A549 (cell line): ENCODE data around the gene PNPLA2. TPM values are rescaled to one million over a fixed set of nuclear protein-coding genes. Genes with fewer than 3 reads are reported as not detected.

Experiments
- ATAC-seq, 2 experiments: fragments of 200-7000 bp in 1 of 2; fragments of >200 bp in 1 of 2; cut with Nextera tagmentation in 1 of 2; cut with Tn5 transposase in 1 of 2; 3 replicates each; pipeline versions ENCODE4 v1.8.0 to v1.9.1; 2018 to 2020; ENCODE audit warnings: mild to moderate bottlenecking in 1 of 2, moderate library complexity in 1 of 2
- CTCF ChIA-PET: fragments of 300-600 bp; sonication (Branson Sonifier 250); formaldehyde crosslinking; extraction: SDS; loops from one replicate; lab custom pipeline; 2021; ENCODE audit warnings: antibody characterized with exemption, inconsistent platforms; lab: Yijun Ruan, JAX
- POLR2A ChIA-PET: fragments of 350-600 bp; formaldehyde crosslinking; extraction: SDS; loops from one replicate; lab custom pipeline; 2021; ENCODE audit warnings: antibody characterized with exemption, inconsistent platforms; lab: Yijun Ruan, JAX
- DNase-seq, 2 experiments: peaks; one replicate each; pipeline versions ENCODE4 v3.0.0 to v3.0.0-alpha.2; 2011 to 2016; ENCODE audit warnings: low read depth in 1 of 2, low spot score in 1 of 2
- FAIRE-seq: peaks from 2 replicates; lab custom pipeline; 2011; peaks lifted over from hg19 to GRCh38; lab: Jason Lieb, UNC
- H3K27ac ChIP-seq, 2 experiments: fragments of >200 bp; sonication (Bioruptor Twin); formaldehyde crosslinking; 3 replicates each; pipeline ENCODE4 v1.5.1; 2016 to 2017
- H3K4me1 ChIP-seq: fragments of >200 bp; sonication (Bioruptor Twin); formaldehyde crosslinking; 3 replicates; pipeline ENCODE4 v1.6.1; 2016
- H3K4me2 ChIP-seq: fragments of >200 bp; sonication (Bioruptor Twin); formaldehyde crosslinking; 3 replicates; pipeline ENCODE4 v1.6.1; 2016
- H3K4me3 ChIP-seq: fragments of >200 bp; sonication (Bioruptor Twin); formaldehyde crosslinking; 3 replicates; pipeline ENCODE4 v1.5.1; 2016
- H3K9me3 ChIP-seq: fragments of >200 bp; sonication (Bioruptor Twin); formaldehyde crosslinking; 3 replicates; pipeline ENCODE4 v1.6.1; 2016
- CBX8 ChIP-seq: fragments of 200-600 bp; sonication (generic); IDR thresholded peaks from 2 replicates; pipeline ENCODE4 v1.6.1; 2016
- CEBPB ChIP-seq, 2 experiments: fragments of >200 bp in 1 of 2; sonication (Bioruptor Twin) in 1 of 2; formaldehyde crosslinking in 1 of 2; IDR thresholded peaks; 2 replicates each; pipeline ENCODE4 v1.6.1; 2012 to 2016
- CHD2 ChIP-seq: fragments of 150-350 bp; IDR thresholded peaks from 2 replicates; pipeline ENCODE4 v1.6.1; 2014; ENCODE audit warnings: low read length; ENCODE audit not compliant: partially characterized antibody
- E2F6 ChIP-seq: IDR thresholded peaks from 2 replicates; pipeline ENCODE4 v1.6.1; 2012; ENCODE audit warnings: low read depth, borderline replicate concordance
- EHMT2 ChIP-seq: fragments of 200-600 bp; sonication (generic); IDR thresholded peaks from 2 replicates; pipeline ENCODE4 v1.6.1; 2016; ENCODE audit warnings: antibody characterized with exemption, low read depth, mild to moderate bottlenecking, moderate library complexity
- ELK1 ChIP-seq: fragments of 150-350 bp; IDR thresholded peaks from 2 replicates; pipeline ENCODE4 v1.6.1; 2014; ENCODE audit warnings: low read depth, mild to moderate bottlenecking, low read length
- FOSB ChIP-seq: fragments of 250-450 bp; sonication (Bioruptor Pico); IDR thresholded peaks from 2 replicates; pipeline ENCODE4 v1.5.0; 2020; ENCODE audit warnings: mild to moderate bottlenecking, moderate library complexity
- HDAC2 ChIP-seq: fragments of 200-600 bp; sonication (generic); IDR thresholded peaks from 2 replicates; pipeline ENCODE4 v1.6.1; 2016
- HOXB5 ChIP-seq: fragments of 250-450 bp; sonication (Bioruptor Pico); IDR thresholded peaks from 2 replicates; pipeline ENCODE4 v1.5.0; 2020; ENCODE audit warnings: mild to moderate bottlenecking, moderate library complexity
- MAFK ChIP-seq: fragments of 450-650 bp; IDR thresholded peaks from 2 replicates; pipeline ENCODE4 v1.6.1; 2014; ENCODE audit not compliant: partially characterized antibody
- NFE2L2 ChIP-seq: fragments of 150-350 bp; conservative IDR thresholded peaks from 2 replicates; pipeline ENCODE4 v1.6.1; 2014; ENCODE audit warnings: low read length
- PHF8 ChIP-seq: fragments of 200-600 bp; sonication (generic); IDR thresholded peaks from 2 replicates; pipeline ENCODE4 v1.6.1; 2016; ENCODE audit warnings: low read depth, mild to moderate bottlenecking, antibody characterized with exemption, moderate library complexity, borderline replicate concordance
- POLR2AphosphoS2 ChIP-seq: conservative IDR thresholded peaks from 2 replicates; pipeline ENCODE4 v1.6.1; 2012; ENCODE audit warnings: low read length, improper control_type of control experiment, inconsistent platforms
- RAD21 ChIP-seq, 2 experiments: fragments of >200 bp in 1 of 2; sonication (Bioruptor Twin) in 1 of 2; formaldehyde crosslinking in 1 of 2; IDR thresholded peaks in 1 of 2; conservative IDR thresholded peaks in 1 of 2; 2 replicates in 1 of 2; 3 replicates in 1 of 2; pipeline ENCODE4 v1.6.1; 2012 to 2018; ENCODE audit warnings: inconsistent platforms in 1 of 2
- RCOR1 ChIP-seq: fragments of 150-350 bp; IDR thresholded peaks from 2 replicates; pipeline ENCODE4 v1.6.1; 2014; ENCODE audit warnings: antibody characterized with exemption, low read length, low read depth
- REST ChIP-seq: fragments of 200-600 bp; sonication (generic); IDR thresholded peaks from 2 replicates; pipeline ENCODE4 v1.6.1; 2016; ENCODE audit warnings: antibody characterized with exemption, mild to moderate bottlenecking, moderate library complexity
- RNF2 ChIP-seq: fragments of 200-600 bp; sonication (generic); IDR thresholded peaks from 2 replicates; pipeline ENCODE4 v1.6.1; 2016; ENCODE audit warnings: low read depth, mild to moderate bottlenecking, antibody characterized with exemption, moderate library complexity, borderline replicate concordance
- SMC3 ChIP-seq: fragments of >200 bp; sonication (Bioruptor Twin); formaldehyde crosslinking; IDR thresholded peaks from 3 replicates; pipeline ENCODE4 v1.6.1; 2018; ENCODE audit warnings: inconsistent platforms
- TP53 ChIP-seq: fragments of 250-450 bp; sonication (Bioruptor Pico); IDR thresholded peaks from 2 replicates; pipeline ENCODE4 v1.5.0; 2021; ENCODE audit warnings: mild to moderate bottlenecking, moderate library complexity
- ZNF302 ChIP-seq: fragments of 250-450 bp; sonication (Bioruptor Pico); IDR thresholded peaks from 2 replicates; pipeline ENCODE4 v1.9.0; 2021; ENCODE audit warnings: inconsistent platforms, mild to moderate bottlenecking, moderate library complexity
- WGBS: methylation state at CpG from one replicate; pipeline ENCODE4 v1.1.6; 2017; ENCODE audit errors: missing lambda C conversion rate; 5-methylcytosine and 5-hydroxymethylcytosine counted together
- polyA plus RNA-seq, 4 experiments: library from polyadenylated mRNA; depleted of rRNA in 3 of 4; stranded (reverse); fragments of >200 nt; fragmentation: RNase III in 1 of 4; extraction: RNeasy Plus Mini Kit Qiagen cat#74134 plus additional on column Dnase treatment in 1 of 4; gene quantifications; 2 replicates in 3 of 4; 3 replicates in 1 of 4; pipeline ENCODE4 v1.2.3, GENCODE V29; 2011 to 2017
- TF ChIP-seq, protein P1 (sequence below): IDR thresholded peaks from 2 replicates; pipeline ENCODE4 v1.6.1; 2012
- TF ChIP-seq, protein P2 (sequence below): IDR thresholded peaks from 2 replicates; pipeline ENCODE4 v1.6.1; 2012

Gene PNPLA2
- polyA plus RNA-seq, 2 of the 4 experiments (the other 2 are of a cell fraction), result 13.2 to 25.4 TPM

DNA sequence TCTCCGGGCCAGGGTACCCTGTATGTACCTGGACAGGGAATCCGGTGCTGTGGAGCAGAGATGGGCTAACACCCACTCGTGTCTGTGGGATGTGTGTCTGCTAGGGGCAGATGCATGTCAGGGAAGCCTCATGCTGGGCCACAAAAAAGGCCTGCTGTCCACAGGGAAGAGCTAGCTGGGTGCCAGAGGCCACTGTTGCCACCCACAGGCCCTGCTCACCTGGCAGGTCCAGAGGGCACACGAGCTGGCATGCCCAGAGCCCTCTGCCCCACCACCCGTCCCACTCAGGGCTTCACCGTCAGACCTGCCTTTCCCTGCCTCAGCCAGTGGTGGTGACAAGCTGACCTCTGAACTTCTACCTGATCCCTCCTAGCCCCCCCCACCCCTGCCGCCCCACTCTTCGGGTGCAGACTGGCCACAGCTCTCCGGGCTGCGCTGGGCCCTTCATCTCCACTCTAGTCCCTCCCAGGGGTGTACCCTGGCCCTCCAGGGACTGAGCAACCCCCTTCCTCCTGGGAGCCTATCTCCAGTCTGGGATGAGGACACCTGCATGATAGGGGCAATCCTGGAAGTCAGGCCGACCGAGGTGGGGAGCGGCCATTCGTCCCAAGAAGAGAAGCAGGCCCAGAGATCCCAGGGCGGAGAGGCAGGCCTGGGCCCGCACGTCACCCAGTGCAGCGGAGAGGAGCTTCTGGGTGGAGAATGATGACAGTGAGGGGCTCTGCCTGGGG is 22.0 kb upstream of the PNPLA2 start:
- no peak for DNase-seq
- CTCF ChIA-PET, result interaction anchor here (0.6 to 2.1 kb wide), 7 partner anchors 8 to 451 kb away, joined by 3 to 13 read pairs (median 3); partner anchors contain the start of gene PIDD1
- Histone ChIP-seq H3K9me3 (no peaks in the 10 kb centered on the region), H3K4me1 (peaks cover 28% of the 10 kb centered on the region), H3K4me3 (peak overlapping the region; percentile 66), H3K27ac (peak overlapping the region; percentile 76 to 99), H3K4me2 (peak overlapping the region; percentile 90)
- POLR2A ChIA-PET, result interaction anchor here (0.6 to 1.5 kb wide), 5 partner anchors 10 to 82 kb away, joined by 3 to 6 read pairs (median 3); partner anchors contain the start of genes PNPLA2 and RPLP2
- 60% methylated on average over 13 of the region's 18 CpGs for WGBS
- ATAC-seq, result peak in 1 of 2 experiments; percentile 4; a peak in 2 of 6 replicates
- no peak for FAIRE-seq
- TF ChIP-seq, protein P1, sequence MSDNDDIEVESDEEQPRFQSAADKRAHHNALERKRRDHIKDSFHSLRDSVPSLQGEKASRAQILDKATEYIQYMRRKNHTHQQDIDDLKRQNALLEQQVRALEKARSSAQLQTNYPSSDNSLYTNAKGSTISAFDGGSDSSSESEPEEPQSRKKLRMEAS, result no peak
- no peak for TF ChIP-seq EHMT2
- TF ChIP-seq RCOR1, result no peak
- TF ChIP-seq MAFK, result no peak
- TF ChIP-seq RAD21 (conservative IDR thresholded peaks at IDR 0.05 in 1 of 2, IDR thresholded peaks at IDR 0.05 in 1 of 2), result no peak
- TF ChIP-seq REST, result no peak
- TF ChIP-seq CEBPB (IDR thresholded peaks at IDR 0.05), result no peak

GRCh38 chr11:797296-798092 is 21.2 kb upstream of the PNPLA2 start:
- under 1% methylated on average over 22 of the region's 57 CpGs for WGBS
- H3K9me3 ChIP-seq, result no peaks in the 10 kb centered on the region
- peaks cover 28% of the 10 kb centered on the region for H3K4me1 ChIP-seq
- DNase-seq, result peak; percentile 69 to 80
- FAIRE-seq, result no peak
- POLR2A ChIA-PET, result interaction anchor here (0.7 to 1.5 kb wide), 5 partner anchors 11 to 96 kb away, joined by 3 to 6 read pairs (median 3); partner anchors contain the start of genes PNPLA2 and RPLP2
- peak overlapping the region; percentile 76 to 99 for H3K27ac ChIP-seq
- H3K4me2 ChIP-seq, result peak overlapping the region; percentile 90
- peak; percentile 45 to 67 for ATAC-seq
- peak overlapping the region; percentile 66 for H3K4me3 ChIP-seq
- CTCF ChIA-PET, result interaction anchor here (0.6 to 2.1 kb wide), 2 partner anchors 14 to 452 kb away, joined by 3 to 13 read pairs; no protein-coding TSS in a partner anchor
- TF ChIP-seq HDAC2, result no peak
- TF ChIP-seq ZNF302, result no peak
- no peak for TF ChIP-seq ELK1
- TF ChIP-seq, protein P2, sequence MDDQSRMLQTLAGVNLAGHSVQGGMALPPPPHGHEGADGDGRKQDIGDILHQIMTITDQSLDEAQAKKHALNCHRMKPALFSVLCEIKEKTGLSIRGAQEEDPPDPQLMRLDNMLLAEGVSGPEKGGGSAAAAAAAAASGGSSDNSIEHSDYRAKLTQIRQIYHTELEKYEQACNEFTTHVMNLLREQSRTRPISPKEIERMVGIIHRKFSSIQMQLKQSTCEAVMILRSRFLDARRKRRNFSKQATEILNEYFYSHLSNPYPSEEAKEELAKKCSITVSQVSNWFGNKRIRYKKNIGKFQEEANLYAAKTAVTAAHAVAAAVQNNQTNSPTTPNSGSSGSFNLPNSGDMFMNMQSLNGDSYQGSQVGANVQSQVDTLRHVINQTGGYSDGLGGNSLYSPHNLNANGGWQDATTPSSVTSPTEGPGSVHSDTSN, result 0 out of 2 replicates have a peak, but pooled peaks have one; percentile 19
- TF ChIP-seq FOSB (CRISPR knock-in tag), result no peak
- no peak for TF ChIP-seq CHD2
- no peak for TF ChIP-seq RNF2
- TF ChIP-seq POLR2AphosphoS2, result no peak
- TF ChIP-seq PHF8, result peak; percentile 36; the same call in 1 of the 2 replicates
- no peak for TF ChIP-seq E2F6
- no peak for TF ChIP-seq CBX8
- no peak for TF ChIP-seq EHMT2
- TF ChIP-seq, protein P1, result peak; percentile 62; the same call in 1 of the 2 replicates
- TF ChIP-seq NFE2L2, result no peak
- TF ChIP-seq TP53 (CRISPR knock-in tag), result peak; percentile 57; the same call in 1 of the 2 replicates
- no peak for TF ChIP-seq SMC3
- TF ChIP-seq HOXB5, result no peak
- TF ChIP-seq, all 56 proteins: peak for 4
